Measurements from ENCODE around the gene BRCA2.
A peak's percentile ranks its signal among the peaks of the same experiment; 100 is the strongest.

The BRCA2 gene

GRCh38 chr13:32426191-32426989 lies 111.1 kb downstream of the BRCA2 start:
- H3K9ac ChIP-seq (ENCODE audit: low read depth, low read length) = peak overlapping the region; percentile 36; the same call in 1 of the 2 replicates
- peaks cover 4% of the 10 kb centered on the region; the same call in 1 of the 2 replicates for H3K4me1 ChIP-seq (ENCODE audit: insufficient read depth, low read length)
- H3K36me3 ChIP-seq (ENCODE audit: insufficient read depth, low read depth, low read length) = no peaks in the 10 kb centered on the region
- peaks cover 21% of the 10 kb centered on the region for H3K27me3 ChIP-seq (ENCODE audit: insufficient read depth, low read length)
- H3K9me3 ChIP-seq (ENCODE audit: insufficient read depth, low read depth, low read length) = no peaks in the 10 kb centered on the region
- H3K4me3 ChIP-seq (ENCODE audit: low read length) = peak overlapping the region; percentile 84
- no peak overlapping the region for H3K27ac ChIP-seq (ENCODE audit: low read length)

- Histone ChIP-seq H3K36me3 (ENCODE audit: insufficient read depth, low read depth, low read length) (no peaks in the 10 kb centered on the region), H3K9ac (ENCODE audit: low read depth, low read length) (peak overlapping the region; percentile 74; the same call in 1 of the 2 replicates), H3K27ac (ENCODE audit: low read length) (no peak overlapping the region), H3K27me3 (ENCODE audit: insufficient read depth, low read length) (peaks cover 21% of the 10 kb centered on the region), H3K4me3 (ENCODE audit: low read length) (peak overlapping the region; percentile 84), H3K4me1 (ENCODE audit: insufficient read depth, low read length) (peaks cover 4% of the 10 kb centered on the region; the same call in 1 of the 2 replicates), H3K9me3 (ENCODE audit: insufficient read depth, low read depth, low read length) (no peaks in the 10 kb centered on the region)
Observed at GRCh38 chr13:32426990-32427851, 111.9 kb downstream of the BRCA2 start.

GRCh38 chr13:32427852-32428580 lies 112.7 kb downstream of the BRCA2 start, which contains the start of gene N4BP2L1:
N4BP2L1 (minus strand) TSS chr13:32428130; CDS start chr13:32428082, 48 bp downstream.
- H3K4me1 ChIP-seq (ENCODE audit: insufficient read depth, low read length) = peaks cover 4% of the 10 kb centered on the region; the same call in 1 of the 2 replicates
- no peaks in the 10 kb centered on the region for H3K36me3 ChIP-seq (ENCODE audit: insufficient read depth, low read depth, low read length)
- H3K27ac ChIP-seq (ENCODE audit: low read length) = no peak within 1 kb of the TSS
- peak within 1 kb of the TSS; percentile 84 for H3K4me3 ChIP-seq (ENCODE audit: low read length)
- peak within 1 kb of the TSS; percentile 74; the same call in 1 of the 2 replicates for H3K9ac ChIP-seq (ENCODE audit: low read depth, low read length)
- H3K27me3 ChIP-seq (ENCODE audit: insufficient read depth, low read length) = peaks cover 21% of the 10 kb centered on the region
- no peaks in the 10 kb centered on the region for H3K9me3 ChIP-seq (ENCODE audit: insufficient read depth, low read depth, low read length)

- peaks cover 21% of the 10 kb centered on the region for H3K27me3 ChIP-seq (ENCODE audit: insufficient read depth, low read length)
- H3K4me3 ChIP-seq (ENCODE audit: low read length) = peak overlapping the region; percentile 84; the same call in 1 of the 2 replicates
- H3K9me3 ChIP-seq (ENCODE audit: insufficient read depth, low read depth, low read length) = no peaks in the 10 kb centered on the region
- peak overlapping the region; percentile 74; the same call in 1 of the 2 replicates for H3K9ac ChIP-seq (ENCODE audit: low read depth, low read length)
- peaks cover 4% of the 10 kb centered on the region; the same call in 1 of the 2 replicates for H3K4me1 ChIP-seq (ENCODE audit: insufficient read depth, low read length)
- H3K36me3 ChIP-seq (ENCODE audit: insufficient read depth, low read depth, low read length) = no peaks in the 10 kb centered on the region
- H3K27ac ChIP-seq (ENCODE audit: low read length) = no peak overlapping the region
Observed at GRCh38 chr13:32428581-32429432, 113.5 kb downstream of the BRCA2 start.

GRCh38 chr13:32429433-32429909 lies 114.2 kb downstream of the BRCA2 start:
- Histone ChIP-seq H3K27me3 (ENCODE audit: insufficient read depth, low read length) (peaks cover 21% of the 10 kb centered on the region), H3K27ac (ENCODE audit: low read length) (no peak overlapping the region), H3K4me3 (ENCODE audit: low read length) (no peak overlapping the region), H3K9ac (ENCODE audit: low read depth, low read length) (no peak overlapping the region), H3K4me1 (ENCODE audit: insufficient read depth, low read length) (peaks cover 4% of the 10 kb centered on the region; the same call in 1 of the 2 replicates), H3K9me3 (ENCODE audit: insufficient read depth, low read depth, low read length) (no peaks in the 10 kb centered on the region), H3K36me3 (ENCODE audit: insufficient read depth, low read depth, low read length) (no peaks in the 10 kb centered on the region)

- Histone ChIP-seq H3K27ac (ENCODE audit: low read length) (no peak overlapping the region), H3K27me3 (ENCODE audit: insufficient read depth, low read length) (peaks cover 20% of the 10 kb centered on the region), H3K4me3 (ENCODE audit: low read length) (no peak overlapping the region), H3K9ac (ENCODE audit: low read depth, low read length) (no peak overlapping the region), H3K9me3 (ENCODE audit: insufficient read depth, low read depth, low read length) (no peaks in the 10 kb centered on the region), H3K4me1 (ENCODE audit: insufficient read depth, low read length) (peaks cover 4% of the 10 kb centered on the region; the same call in 1 of the 2 replicates), H3K36me3 (ENCODE audit: insufficient read depth, low read depth, low read length) (no peaks in the 10 kb centered on the region)
Observed at GRCh38 chr13:32430018-32430747, 114.9 kb downstream of the BRCA2 start.

- peaks cover 8% of the 10 kb centered on the region for H3K27me3 ChIP-seq (ENCODE audit: insufficient read depth, low read length)
- H3K36me3 ChIP-seq (ENCODE audit: insufficient read depth, low read depth, low read length) = no peaks in the 10 kb centered on the region
- no peaks in the 10 kb centered on the region for H3K9me3 ChIP-seq (ENCODE audit: insufficient read depth, low read depth, low read length)
- no peak overlapping the region for H3K4me3 ChIP-seq (ENCODE audit: low read length)
- no peak overlapping the region for H3K27ac ChIP-seq (ENCODE audit: low read length)
- no peak overlapping the region for H3K9ac ChIP-seq (ENCODE audit: low read depth, low read length)
- peaks cover 4% of the 10 kb centered on the region; the same call in 1 of the 2 replicates for H3K4me1 ChIP-seq (ENCODE audit: insufficient read depth, low read length)
Observed at GRCh38 chr13:32431361-32431760, 116.1 kb downstream of the BRCA2 start.

GRCh38 chr13:32432856-32433255 lies 117.5 kb downstream of the BRCA2 start:
- no peaks in the 10 kb centered on the region for H3K9me3 ChIP-seq (ENCODE audit: insufficient read depth, low read depth, low read length)
- no peaks in the 10 kb centered on the region for H3K27me3 ChIP-seq (ENCODE audit: insufficient read depth, low read length)
- H3K4me3 ChIP-seq (ENCODE audit: low read length) = no peak overlapping the region
- no peaks in the 10 kb centered on the region for H3K36me3 ChIP-seq (ENCODE audit: insufficient read depth, low read depth, low read length)
- no peak overlapping the region for H3K9ac ChIP-seq (ENCODE audit: low read depth, low read length)
- no peaks in the 10 kb centered on the region for H3K4me1 ChIP-seq (ENCODE audit: insufficient read depth, low read length)
- no peak overlapping the region for H3K27ac ChIP-seq (ENCODE audit: low read length)

GRCh38 chr13:32438871-32439270 lies 123.6 kb downstream of the BRCA2 start:
- Histone ChIP-seq H3K36me3 (ENCODE audit: insufficient read depth, low read depth, low read length) (no peaks in the 10 kb centered on the region), H3K27ac (ENCODE audit: low read length) (no peak overlapping the region), H3K27me3 (ENCODE audit: insufficient read depth, low read length) (no peaks in the 10 kb centered on the region)

GRCh38 chr13:32443111-32443510 lies 127.8 kb downstream of the BRCA2 start:
- Histone ChIP-seq H3K27me3 (ENCODE audit: insufficient read depth, low read length) (no peaks in the 10 kb centered on the region), H3K4me1 (ENCODE audit: insufficient read depth, low read length) (no peaks in the 10 kb centered on the region), H3K9ac (ENCODE audit: low read depth, low read length) (no peak overlapping the region), H3K36me3 (ENCODE audit: insufficient read depth, low read depth, low read length) (no peaks in the 10 kb centered on the region), H3K27ac (ENCODE audit: low read length) (no peak overlapping the region), H3K4me3 (ENCODE audit: low read length) (no peak overlapping the region), H3K9me3 (ENCODE audit: insufficient read depth, low read depth, low read length) (no peaks in the 10 kb centered on the region)

More at GRCh38 chr13:32438871-32439270, 123.6 kb downstream of the BRCA2 start:
- no peak overlapping the region for H3K9ac ChIP-seq (ENCODE audit: low read depth, low read length)
- no peaks in the 10 kb centered on the region for H3K9me3 ChIP-seq (ENCODE audit: insufficient read depth, low read depth, low read length)
- no peak overlapping the region for H3K4me3 ChIP-seq (ENCODE audit: low read length)
- no peaks in the 10 kb centered on the region for H3K4me1 ChIP-seq (ENCODE audit: insufficient read depth, low read length)
